ENCODE results near the gene HK3. TPM values are rescaled to one million over a fixed set of nuclear protein-coding genes. Genes with fewer than 3 reads are reported as not detected.

The HK3 gene
- polyA plus RNA-seq, 1 donor (not counting 4 experiments of a cell fraction or from before 2014, with no cell fraction given): not detected

DNA sequence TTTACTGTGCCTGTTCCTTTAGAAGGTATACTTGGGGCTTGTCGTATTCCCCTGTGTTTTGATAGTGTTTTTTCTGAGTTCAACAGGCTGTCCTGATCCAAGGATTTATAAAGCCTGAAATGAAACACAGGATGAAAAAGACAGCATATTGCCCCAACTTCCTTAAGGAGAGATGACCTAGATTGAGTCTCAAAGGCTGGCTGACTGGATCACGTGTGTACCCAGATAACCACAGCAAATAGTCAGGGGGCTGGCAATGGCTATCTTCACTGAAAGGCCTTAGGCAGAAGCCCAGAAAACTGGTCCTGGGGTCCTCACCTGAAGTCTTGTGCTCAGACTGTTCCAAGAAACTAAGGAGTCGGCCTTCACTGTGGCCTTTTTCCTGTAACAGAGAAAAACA lies 7.7 kb upstream of the HK3 start:
- H3K9ac ChIP-seq (ENCODE audit: control insufficient read depth, extremely low read depth, insufficient read depth, low read length): no peak overlapping the region
- no peak overlapping the region for H3K27ac ChIP-seq (ENCODE audit: control insufficient read depth, insufficient read depth, low read length)
- TF ChIP-seq, protein P1, sequence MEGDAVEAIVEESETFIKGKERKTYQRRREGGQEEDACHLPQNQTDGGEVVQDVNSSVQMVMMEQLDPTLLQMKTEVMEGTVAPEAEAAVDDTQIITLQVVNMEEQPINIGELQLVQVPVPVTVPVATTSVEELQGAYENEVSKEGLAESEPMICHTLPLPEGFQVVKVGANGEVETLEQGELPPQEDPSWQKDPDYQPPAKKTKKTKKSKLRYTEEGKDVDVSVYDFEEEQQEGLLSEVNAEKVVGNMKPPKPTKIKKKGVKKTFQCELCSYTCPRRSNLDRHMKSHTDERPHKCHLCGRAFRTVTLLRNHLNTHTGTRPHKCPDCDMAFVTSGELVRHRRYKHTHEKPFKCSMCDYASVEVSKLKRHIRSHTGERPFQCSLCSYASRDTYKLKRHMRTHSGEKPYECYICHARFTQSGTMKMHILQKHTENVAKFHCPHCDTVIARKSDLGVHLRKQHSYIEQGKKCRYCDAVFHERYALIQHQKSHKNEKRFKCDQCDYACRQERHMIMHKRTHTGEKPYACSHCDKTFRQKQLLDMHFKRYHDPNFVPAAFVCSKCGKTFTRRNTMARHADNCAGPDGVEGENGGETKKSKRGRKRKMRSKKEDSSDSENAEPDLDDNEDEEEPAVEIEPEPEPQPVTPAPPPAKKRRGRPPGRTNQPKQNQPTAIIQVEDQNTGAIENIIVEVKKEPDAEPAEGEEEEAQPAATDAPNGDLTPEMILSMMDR (optimal IDR thresholded peaks at IDR 0.05 in 1 of 3, IDR thresholded peaks at IDR 0.05 in 1 of 3, conservative IDR thresholded peaks at IDR 0.05 in 1 of 3; ENCODE audit: extremely low read depth in 1 of 3, insufficient read depth in 2 of 3, low read length in 3 of 3): no peak
- TF ChIP-seq EZH2 (IDR thresholded peaks at IDR 0.05; ENCODE audit: low read length): no peak
- H3K4me1 ChIP-seq (ENCODE audit: control insufficient read depth, extremely low read depth, insufficient read depth, low read length): no peaks in the 10 kb centered on the region
- no peaks in the 10 kb centered on the region for H4K20me1 ChIP-seq (ENCODE audit: control insufficient read depth, extremely low read depth, insufficient read depth, low read length)
- H3K9me1 ChIP-seq (ENCODE audit: control insufficient read depth, extremely low read depth, insufficient read depth, low read length): no peaks in the 10 kb centered on the region
- no peaks in the 10 kb centered on the region for H3K27me3 ChIP-seq (ENCODE audit: control insufficient read depth, extremely low read depth, insufficient read depth, low read length)
- DNase-seq (ENCODE audit: low read depth, low spot score): no peak
- H3K9me3 ChIP-seq (ENCODE audit: control insufficient read depth, low read depth, low read length): no peaks in the 10 kb centered on the region
- H2AFZ ChIP-seq (ENCODE audit: control insufficient read depth, low read length): no peak overlapping the region
- no peak overlapping the region for H3K4me3 ChIP-seq (ENCODE audit: control insufficient read depth in 2 of 3, extremely low read depth in 1 of 3, insufficient read depth in 2 of 3, low read depth in 1 of 3, low read length in 3 of 3)
- no peaks in the 10 kb centered on the region for H3K79me2 ChIP-seq (ENCODE audit: control insufficient read depth, insufficient read depth, low read length)
- dilution Hi-C loops (cut with MboI; ENCODE audit: extremely low pct_ligation_motif_present, low sequenced_read_pairs): no loop called here
- H3K36me3 ChIP-seq (ENCODE audit: control insufficient read depth in 2 of 2, extremely low read depth in 1 of 2, insufficient read depth in 2 of 2, low read length in 2 of 2): peaks cover 20 to 34% of the 10 kb centered on the region in 2 experiments
- no peak for FAIRE-seq
- no peak overlapping the region for H3K4me2 ChIP-seq (ENCODE audit: control insufficient read depth, extremely low read depth, insufficient read depth, low read depth, low read length)

DNA sequence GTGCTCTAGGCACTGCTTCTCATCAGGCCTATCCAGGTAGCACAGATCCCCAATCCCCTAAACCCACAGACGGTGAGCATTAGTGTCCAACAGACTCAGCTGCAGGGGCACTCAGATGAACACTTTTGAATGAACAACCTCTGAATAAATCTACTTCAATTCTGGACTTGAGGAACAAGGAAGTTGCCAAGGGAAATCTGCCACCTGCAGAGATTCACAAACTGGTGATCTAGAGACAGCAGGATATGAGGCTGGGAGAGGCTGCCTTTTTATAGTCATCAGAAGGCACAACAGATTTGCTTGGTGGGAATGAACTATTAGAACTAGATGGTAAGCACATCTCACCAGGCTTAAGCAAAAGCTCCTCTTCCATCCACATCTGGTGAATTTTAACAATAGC lies 7.0 kb upstream of the HK3 start:
- TF ChIP-seq EZH2 (IDR thresholded peaks at IDR 0.05; ENCODE audit: low read length): no peak
- TF ChIP-seq, protein P1 (optimal IDR thresholded peaks at IDR 0.05 in 1 of 3, IDR thresholded peaks at IDR 0.05 in 1 of 3, conservative IDR thresholded peaks at IDR 0.05 in 1 of 3; ENCODE audit: extremely low read depth in 1 of 3, insufficient read depth in 2 of 3, low read length in 3 of 3): no peak
- Histone ChIP-seq H3K4me1 (ENCODE audit: control insufficient read depth, extremely low read depth, insufficient read depth, low read length) (no peaks in the 10 kb centered on the region), H3K4me3 (ENCODE audit: control insufficient read depth in 2 of 3, extremely low read depth in 1 of 3, insufficient read depth in 2 of 3, low read depth in 1 of 3, low read length in 3 of 3) (no peak overlapping the region), H3K4me2 (ENCODE audit: control insufficient read depth, extremely low read depth, insufficient read depth, low read depth, low read length) (no peak overlapping the region), H4K20me1 (ENCODE audit: control insufficient read depth, extremely low read depth, insufficient read depth, low read length) (no peaks in the 10 kb centered on the region), H3K27ac (ENCODE audit: control insufficient read depth, insufficient read depth, low read length) (no peak overlapping the region), H3K9me1 (ENCODE audit: control insufficient read depth, extremely low read depth, insufficient read depth, low read length) (no peaks in the 10 kb centered on the region), H3K9ac (ENCODE audit: control insufficient read depth, extremely low read depth, insufficient read depth, low read length) (no peak overlapping the region), H3K9me3 (ENCODE audit: control insufficient read depth, low read depth, low read length) (no peaks in the 10 kb centered on the region), H3K79me2 (ENCODE audit: control insufficient read depth, insufficient read depth, low read length) (no peaks in the 10 kb centered on the region), H2AFZ (ENCODE audit: control insufficient read depth, low read length) (no peak overlapping the region), H3K27me3 (ENCODE audit: control insufficient read depth, extremely low read depth, insufficient read depth, low read length) (no peaks in the 10 kb centered on the region), H3K36me3 (ENCODE audit: control insufficient read depth in 2 of 2, extremely low read depth in 1 of 2, insufficient read depth in 2 of 2, low read length in 2 of 2) (peaks cover 20 to 34% of the 10 kb centered on the region in 2 experiments)
- FAIRE-seq (no peak), DNase-seq (ENCODE audit: low read depth, low spot score) (no peak)
- dilution Hi-C loops (cut with MboI; ENCODE audit: extremely low pct_ligation_motif_present, low sequenced_read_pairs): no loop called here

Data from keratinocyte (primary cell).